NCI-H226 (cell line): Measurements from ENCODE around the gene FAM136A.
"Not testable (repeated sequence)": the region's sequence is repeated elsewhere in the genome, so short reads cannot be mapped to it uniquely, and the experiment has no call there.

Experiments
- DNase-seq: peaks from one replicate; pipeline ENCODE4 v3.0.0-alpha.2; 2015

FAM136A gene

GRCh38 chr2:70301344-70302194 lies at the start of gene FAM136A:
Gene FAM136A (minus strand): TSS chr2:70302067. CDS start chr2:70302011, 56 bp downstream.
- peak; percentile 66 for DNase-seq

- no peak for DNase-seq
These were observed 48.2 kb upstream of the FAM136A start for GRCh38 chr2:70349921-70350685.

GRCh38 chr2:70347831-70348230 lies 46.0 kb upstream of the FAM136A start:
- DNase-seq: no peak

- peak; percentile 33 for DNase-seq
These were observed 42.3 kb upstream of the FAM136A start for GRCh38 chr2:70344195-70344594.

GRCh38 chr2:70341477-70341765 lies 39.6 kb upstream of the FAM136A start:
- DNase-seq: no peak

GRCh38 chr2:70340761-70341476 lies 39.1 kb upstream of the FAM136A start:
- DNase-seq: peak; percentile 26

GRCh38 chr2:70340075-70340474 lies 38.2 kb upstream of the FAM136A start:
- DNase-seq: no peak

- DNase-seq: no peak
These were observed 34.7 kb upstream of the FAM136A start for GRCh38 chr2:70336552-70336951.

GRCh38 chr2:70331012-70331411 lies 29.1 kb upstream of the FAM136A start:
- DNase-seq: no peak

GRCh38 chr2:70330476-70330875 lies 28.6 kb upstream of the FAM136A start:
- no peak for DNase-seq

- DNase-seq: peak; percentile 76
These were observed 27.2 kb upstream of the FAM136A start for GRCh38 chr2:70328921-70329561.

- DNase-seq: no peak
These were observed 24.0 kb upstream of the FAM136A start for GRCh38 chr2:70325875-70326274.

GRCh38 chr2:70322518-70322917 lies 20.7 kb upstream of the FAM136A start:
- no peak for DNase-seq

GRCh38 chr2:70321370-70321769 lies 19.5 kb upstream of the FAM136A start:
- DNase-seq: no peak

GRCh38 chr2:70314640-70315039 lies 12.8 kb upstream of the FAM136A start:
- DNase-seq: no peak

- DNase-seq: no peak
These were observed 10.7 kb upstream of the FAM136A start for GRCh38 chr2:70312560-70312959.

GRCh38 chr2:70310899-70311298 lies 9.0 kb upstream of the FAM136A start:
- DNase-seq: no peak

- DNase-seq: no peak
These were observed 3.7 kb upstream of the FAM136A start for GRCh38 chr2:70305531-70305930.

GRCh38 chr2:70304498-70304897 lies 2.6 kb upstream of the FAM136A start:
- DNase-seq: no peak

GRCh38 chr2:70303186-70303585 lies 1.3 kb upstream of the FAM136A start:
- DNase-seq: no peak

GRCh38 chr2:70302195-70302546 lies 304 bp upstream of the FAM136A start:
- not testable (repeated sequence) for DNase-seq

GRCh38 chr2:70300771-70301343 lies 1.0 kb downstream of the FAM136A start:
- no peak for DNase-seq

GRCh38 chr2:70297828-70298227 lies 4.0 kb downstream of the FAM136A start:
- not testable (repeated sequence) for DNase-seq
